H1 (cell line): Measurements from ENCODE around the gene MGAT5B. TPM values are rescaled to one million over a fixed set of nuclear protein-coding genes. Genes with fewer than 3 reads are reported as not detected.

ENCODE experiments used
- CTCF ChIA-PET: fragments of 300-600 bp; sonication (Branson Sonifier 250); formaldehyde crosslinking; loops from one replicate; lab custom pipeline; 2021; ENCODE audit not compliant: partially characterized antibody; lab: Charles Lee
- POLR2A ChIA-PET: fragments of 300-600 bp; sonication (Branson Sonifier 250); formaldehyde crosslinking; loops from one replicate; lab custom pipeline; 2021; ENCODE audit warnings: inconsistent platforms; ENCODE audit not compliant: partially characterized antibody; lab: Charles Lee
- DNase-seq, 2 experiments: peaks; one replicate each; pipeline versions ENCODE4 v3.0.0 to v3.0.0-alpha.2; 2010 to 2022; ENCODE audit warnings: low spot score in 2 of 2, low read depth in 1 of 2, mixed read lengths in 1 of 2
- FAIRE-seq: peaks from 2 replicates; lab custom pipeline; 2011; peaks lifted over from hg19 to GRCh38; lab: Jason Lieb, UNC
- H2AFZ ChIP-seq: 2 replicates; pipeline ENCODE4 v1.8.1; 2012; ENCODE audit warnings: low read length, inconsistent platforms
- H2AK5ac ChIP-seq: 2 replicates; pipeline ENCODE4 v1.6.1; 2013; ENCODE audit warnings: low read depth, low read length
- H2BK120ac ChIP-seq: replicated peaks from 2 replicates; pipeline ENCODE3; 2013; ENCODE audit warnings: low read depth, low read length, inconsistent platforms
- H2BK12ac ChIP-seq: 2 replicates; pipeline ENCODE4 v1.6.1; 2013; ENCODE audit warnings: low read depth, low read length
- H2BK15ac ChIP-seq: 2 replicates; pipeline ENCODE4 v1.6.1; 2013; ENCODE audit warnings: low read length
- H2BK20ac ChIP-seq: 2 replicates; pipeline ENCODE4 v1.6.1; 2013; ENCODE audit warnings: low read length
- H2BK5ac ChIP-seq: 2 replicates; pipeline ENCODE4 v1.6.1; 2013; ENCODE audit warnings: low read depth, low read length
- H3K14ac ChIP-seq: 2 replicates; pipeline ENCODE4 v1.6.1; 2013; ENCODE audit warnings: inconsistent platforms; ENCODE audit not compliant: insufficient read length
- H3K18ac ChIP-seq: 2 replicates; pipeline ENCODE4 v1.6.1; 2013; ENCODE audit warnings: low read length; ENCODE audit errors: extremely low read depth
- H3K23ac ChIP-seq: 2 replicates; pipeline ENCODE4 v1.6.1; 2013; ENCODE audit warnings: inconsistent platforms; ENCODE audit not compliant: insufficient read length
- H3K23me2 ChIP-seq: 2 replicates; pipeline ENCODE4 v1.6.1; 2013; ENCODE audit warnings: low read depth, low read length
- H3K27ac ChIP-seq: 2 replicates; pipeline ENCODE4 v1.6.1; 2011; ENCODE audit warnings: low read depth, low read length, inconsistent platforms
- H3K27me3 ChIP-seq, 4 experiments: replicated peaks in 1 of 4; 1 replicate in 1 of 4; 2 replicates in 3 of 4; pipeline versions ENCODE4 v1.6.1 to v1.8.1; 2011 to 2013; ENCODE audit warnings: low read length in 3 of 4, mild to moderate bottlenecking in 3 of 4, inconsistent platforms in 2 of 4, mixed read lengths in 2 of 4, moderate library complexity in 1 of 4; ENCODE audit not compliant: control insufficient read depth in 3 of 4, insufficient read depth in 3 of 4; ENCODE audit errors: extremely low read depth in 1 of 4
- H3K36me3 ChIP-seq, 4 experiments: 2 replicates each; pipeline versions ENCODE4 v1.6.1 to v1.8.1; 2011 to 2013; ENCODE audit warnings: mild to moderate bottlenecking in 4 of 4, low read length in 3 of 4, moderate library complexity in 2 of 4, control low read depth in 1 of 4, inconsistent platforms in 1 of 4; ENCODE audit not compliant: insufficient read depth in 4 of 4, control insufficient read depth in 2 of 4
- H3K4ac ChIP-seq: replicated peaks from 2 replicates; pipeline ENCODE3; 2013; ENCODE audit warnings: low read length, low read depth, mixed read lengths, inconsistent platforms; ENCODE audit not compliant: insufficient read length
- H3K4me1 ChIP-seq, 4 experiments: replicated peaks in 1 of 4; 1 replicate in 1 of 4; 2 replicates in 3 of 4; pipeline versions ENCODE4 v1.6.1 to v1.8.1; 2011 to 2013; ENCODE audit warnings: low read length in 3 of 4, inconsistent platforms in 2 of 4, mixed read lengths in 1 of 4; ENCODE audit not compliant: insufficient read depth in 4 of 4, control insufficient read depth in 3 of 4
- H3K4me2 ChIP-seq, 2 experiments: 2 replicates each; pipeline versions ENCODE4 v1.6.1 to v1.8.1; 2011 to 2013; ENCODE audit warnings: low read depth in 2 of 2, low read length in 2 of 2, control low read depth in 1 of 2, inconsistent platforms in 1 of 2, mild to moderate bottlenecking in 1 of 2; ENCODE audit not compliant: insufficient read depth in 1 of 2
- H3K4me3 ChIP-seq, 4 experiments: fragments of 200-600, 300-600 bp in 1 of 4; sonication (generic), shearing (Covaris generic), sonication (Bioruptor Twin) in 1 of 4; 2 replicates each; pipeline versions ENCODE4 v1.5.1 to v1.8.1; 2011 to 2016; ENCODE audit warnings: low read length in 4 of 4, low read depth in 3 of 4, control low read depth in 2 of 4, inconsistent platforms in 2 of 4, mild to moderate bottlenecking in 2 of 4, mixed read lengths in 1 of 4, moderate library complexity in 1 of 4; ENCODE audit not compliant: insufficient read depth in 2 of 4; ENCODE audit errors: extremely low read depth in 1 of 4
- H3K56ac ChIP-seq: replicated peaks from 2 replicates; pipeline ENCODE3; 2013; ENCODE audit warnings: low read depth, mild to moderate bottlenecking, mixed read lengths, low read length, inconsistent platforms; ENCODE audit not compliant: insufficient read length
- H3K79me1 ChIP-seq: 2 replicates; pipeline ENCODE4 v1.6.1; 2013; ENCODE audit warnings: low read depth, low read length, control low read depth
- H3K79me2 ChIP-seq, 2 experiments: 2 replicates each; pipeline versions ENCODE4 v1.6.1 to v1.8.1; 2012 to 2013; ENCODE audit warnings: low read length in 2 of 2, mild to moderate bottlenecking in 2 of 2, inconsistent platforms in 1 of 2; ENCODE audit not compliant: insufficient read depth in 2 of 2, control insufficient read depth in 1 of 2
- H3K9ac ChIP-seq, 4 experiments: replicated peaks in 1 of 4; 1 replicate in 1 of 4; 2 replicates in 3 of 4; pipeline versions ENCODE4 v1.6.1 to v1.8.1; 2011 to 2013; ENCODE audit warnings: low read depth in 3 of 4, low read length in 3 of 4, control low read depth in 2 of 4, mild to moderate bottlenecking in 2 of 4, moderate library complexity in 2 of 4, inconsistent platforms in 1 of 4; ENCODE audit errors: extremely low read depth in 1 of 4
- H3K9me3 ChIP-seq, 2 experiments: 2 replicates each; pipeline versions ENCODE4 v1.6.1 to v1.8.1; 2012 to 2013; ENCODE audit warnings: mild to moderate bottlenecking in 2 of 2, moderate library complexity in 2 of 2, control low read depth in 1 of 2, inconsistent platforms in 1 of 2, low read depth in 1 of 2, low read length in 1 of 2, mixed read lengths in 1 of 2; ENCODE audit not compliant: insufficient read depth in 2 of 2
- H4K20me1 ChIP-seq, 2 experiments: replicated peaks in 1 of 2; 2 replicates each; pipeline versions ENCODE3 to v1.8.1; 2011 to 2013; ENCODE audit warnings: inconsistent platforms in 2 of 2, low read length in 2 of 2, mild to moderate bottlenecking in 1 of 2; ENCODE audit not compliant: insufficient read depth in 2 of 2, control insufficient read depth in 1 of 2
- H4K5ac ChIP-seq: 2 replicates; pipeline ENCODE4 v1.6.1; 2013; ENCODE audit warnings: low read length, low read depth, mixed read lengths, inconsistent platforms; ENCODE audit not compliant: insufficient read length
- H4K8ac ChIP-seq: 2 replicates; pipeline ENCODE4 v1.8.0; 2013; ENCODE audit warnings: mild to moderate bottlenecking, moderate library complexity, low read length, inconsistent platforms; ENCODE audit not compliant: insufficient read depth; ENCODE audit errors: extremely low read depth
- H4K91ac ChIP-seq: replicated peaks from 2 replicates; pipeline ENCODE3; 2013; ENCODE audit warnings: low read length, mixed read lengths, inconsistent platforms; ENCODE audit not compliant: insufficient read length
- ASH2L ChIP-seq: fragments of 200-600, 300-600 bp; sonication (generic); IDR thresholded peaks from one replicate; pipeline ENCODE4 v1.7.1; 2017; ENCODE audit warnings: low read length
- ATF3 ChIP-seq: IDR thresholded peaks from 2 replicates; pipeline ENCODE4 v1.6.1; 2011; ENCODE audit warnings: low read depth, mild to moderate bottlenecking, low read length; ENCODE audit not compliant: insufficient read depth
- EP300 ChIP-seq, 2 experiments: IDR thresholded peaks; 1 replicate in 1 of 2; 2 replicates in 1 of 2; pipeline ENCODE4 v1.6.1; 2011 to 2012; ENCODE audit warnings: low read depth in 2 of 2, low read length in 2 of 2, mild to moderate bottlenecking in 2 of 2, borderline replicate concordance in 1 of 2, inconsistent platforms in 1 of 2, moderate library complexity in 1 of 2
- NANOG ChIP-seq: IDR thresholded peaks from 2 replicates; pipeline ENCODE4 v1.6.1; 2011; ENCODE audit warnings: low read length, low read depth, mild to moderate bottlenecking, inconsistent platforms; ENCODE audit not compliant: insufficient read depth, poor library complexity, severe bottlenecking
- RFX5 ChIP-seq: IDR thresholded peaks from 2 replicates; pipeline ENCODE4 v1.6.1; 2011; ENCODE audit warnings: low read depth, low read length, improper control_type of control experiment, borderline replicate concordance
- SUZ12 ChIP-seq: fragments of 200-600 bp; sonication (generic); IDR thresholded peaks from 2 replicates; pipeline ENCODE4 v1.6.1; 2012; ENCODE audit warnings: mild to moderate bottlenecking, inconsistent platforms, low read length, moderate library complexity, mixed read lengths
- WGBS, 2 experiments: shearing (Covaris generic) in 1 of 2; methylation state at CpG; one replicate each; pipeline versions ENCODE4 v1.1.6 to v1.1.7; 2013 to 2015; ENCODE audit warnings: low lambda C conversion rate in 2 of 2, mixed read lengths in 2 of 2, inconsistent platforms in 1 of 2, low coverage in 1 of 2, missing lambda C conversion rate in 1 of 2; ENCODE audit not compliant: insufficient replicate concordance in 2 of 2, insufficient coverage in 1 of 2, insufficient read length in 1 of 2; ENCODE audit errors: extremely low coverage in 1 of 2, missing lambda C conversion rate in 1 of 2; 5-methylcytosine and 5-hydroxymethylcytosine counted together
- polyA plus RNA-seq, 7 experiments: library from polyadenylated mRNA; depleted of rRNA in 3 of 7; stranded (reverse) in 5 of 7; unstranded in 2 of 7; fragments of >200 nt in 5 of 7; fragments of 200-250 nt in 2 of 7; gene quantifications; 1 replicate in 5 of 7; 2 replicates in 1 of 7; 4 replicates in 1 of 7; pipeline versions ENCODE4 v1.2.1 to v1.2.3, GENCODE V29; 2011 to 2013; ENCODE audit warnings: missing spikeins in 2 of 7, mixed read lengths in 2 of 7
- total RNA-seq: library from RNA; stranded (reverse); fragmentation: NEBNext Ultra II Directional; extraction: Animal tissue kit (Norgen Biotek cat#: 25700); gene quantifications from 2 replicates; pipeline ENCODE4 v1.2.1, GENCODE V29; 2021

MGAT5B gene
- total and polyA plus RNA-seq, 2 of the 8 experiments (the other 6 are each of a cell fraction or from before 2014, with no cell fraction given) = 7.9 to 8.2 TPM

- DNase-seq = peak in 1 of 2 experiments; percentile 64
- POLR2A ChIA-PET = interaction anchor here (0.8 to 1.3 kb wide), 4 partner anchors 9 to 127 kb away, joined by 3 to 8 read pairs (median 3); no protein-coding TSS in a partner anchor
These were observed 26.3 kb upstream of the MGAT5B start for GRCh38 chr17:76841776-76842405.

More at GRCh38 chr17:76841776-76842405, 26.3 kb upstream of the MGAT5B start:
- Histone ChIP-seq H4K5ac (peak overlapping the region; percentile 23), H2AFZ (no peak overlapping the region), H3K4me3 (peak overlapping the region; percentile 31 to 62 (median 42); a peak in 6 of 8 replicates), H3K79me1 (no peaks in the 10 kb centered on the region), H2BK15ac (peak overlapping the region; percentile 81; the same call in 1 of the 2 replicates), H2BK12ac (peak overlapping the region; percentile 90), H3K9me3 (no peaks in the 10 kb centered on the region), H3K27me3 (peaks cover 0 to 12% (median 10%) of the 10 kb centered on the region in 4 experiments; a peak in 5 of 7 replicates), H4K20me1 (no peaks in the 10 kb centered on the region), H3K4me2 (peak overlapping the region; percentile 86 to 93), H3K14ac (no peak overlapping the region), H3K27ac (no peak overlapping the region), H3K56ac (no peak overlapping the region), H3K4me1 (peaks cover 3 to 23% (median 10%) of the 10 kb centered on the region in 4 experiments), H3K79me2 (no peaks in the 10 kb centered on the region), H2BK5ac (peak overlapping the region; percentile 92; the same call in 1 of the 2 replicates), H4K91ac (peak overlapping the region; percentile 75), H3K18ac (peak overlapping the region; percentile 91), H2BK120ac (no peak overlapping the region), H3K23ac (no peak overlapping the region), H2AK5ac (no peak overlapping the region), H2BK20ac (peak overlapping the region; percentile 93; the same call in 1 of the 2 replicates), H3K9ac (no peak overlapping the region; a peak in 1 of 7 replicates), H4K8ac (no peak overlapping the region), H3K36me3 (no peaks in the 10 kb centered on the region), H3K4ac (peak overlapping the region; percentile 33), H3K23me2 (peaks cover 14% of the 10 kb centered on the region; the same call in 1 of the 2 replicates)
- CTCF ChIA-PET = interaction anchor here (0.6 to 1.4 kb wide), 10 partner anchors 10 to 518 kb away, joined by 3 to 7 read pairs (median 4); partner anchors contain the start of genes MFSD11 and MGAT5B
- TF ChIP-seq SUZ12 = no peak
- TF ChIP-seq EP300 (IDR thresholded peaks at IDR 0.05; ENCODE audit: borderline replicate concordance in 1 of 2, low read depth in 2 of 2, low read length in 2 of 2) = no peak
- TF ChIP-seq RFX5 = no peak
- TF ChIP-seq ASH2L = no peak
- no peak for TF ChIP-seq NANOG
- no peak for TF ChIP-seq ATF3
- WGBS, 2 experiments = 11% methylated on average over 10 of the region's 10 CpGs; no CpG with 5 or more reads in 1 of the 2 experiments
- FAIRE-seq = no peak
